HG03280 (cell line): ENCODE results near the gene DPP8.
"Not testable (repeated sequence)": the region's sequence is repeated elsewhere in the genome, so short reads cannot be mapped to it uniquely, and the experiment has no call there.

Experiments used
- ATAC-seq: cut with Tn5 transposase; IDR thresholded peaks from one replicate; pipeline ENCODE4 v1.9.1; 2021; ENCODE audit warnings: mild to moderate bottlenecking, moderate library complexity; ENCODE audit not compliant: unreplicated experiment

Gene DPP8

GRCh38 chr15:65516997-65517865, at the start of gene DPP8:
DPP8 (minus strand) TSS chr15:65517689; CDS start chr15:65512553, 5,136 bp downstream.
- ATAC-seq: peak; percentile 94

- ATAC-seq: no peak
Measured at GRCh38 chr15:65561934-65562333, 44.4 kb upstream of the DPP8 start.

GRCh38 chr15:65559941-65560340, 42.5 kb upstream of the DPP8 start:
- no peak for ATAC-seq

- no peak for ATAC-seq
Measured at GRCh38 chr15:65558997-65559760, 41.7 kb upstream of the DPP8 start.

GRCh38 chr15:65558336-65558735, 40.8 kb upstream of the DPP8 start:
- no peak for ATAC-seq

GRCh38 chr15:65556622-65557021, 39.1 kb upstream of the DPP8 start:
- ATAC-seq: no peak

GRCh38 chr15:65553691-65554090, 36.2 kb upstream of the DPP8 start:
- no peak for ATAC-seq

GRCh38 chr15:65552851-65553250, 35.4 kb upstream of the DPP8 start:
- ATAC-seq: not testable (repeated sequence)

GRCh38 chr15:65551183-65551582, 33.7 kb upstream of the DPP8 start:
- no peak for ATAC-seq

GRCh38 chr15:65550681-65551098, 33.2 kb upstream of the DPP8 start:
- ATAC-seq: no peak

GRCh38 chr15:65549288-65549687, 31.8 kb upstream of the DPP8 start:
- ATAC-seq: not testable (repeated sequence)

GRCh38 chr15:65547841-65548240, 30.4 kb upstream of the DPP8 start:
- ATAC-seq: no peak

- no peak for ATAC-seq
Measured at GRCh38 chr15:65541231-65541820, 23.8 kb upstream of the DPP8 start.

GRCh38 chr15:65540314-65540713, 22.8 kb upstream of the DPP8 start:
- no peak for ATAC-seq

GRCh38 chr15:65535192-65535591, 17.7 kb upstream of the DPP8 start:
- ATAC-seq: no peak

- no peak for ATAC-seq
Measured at GRCh38 chr15:65533057-65533756, 15.7 kb upstream of the DPP8 start.

GRCh38 chr15:65532738-65533051, 15.2 kb upstream of the DPP8 start:
- no peak for ATAC-seq

- peak; percentile 81 for ATAC-seq
Measured at GRCh38 chr15:65530318-65531111, 13.0 kb upstream of the DPP8 start, which contains the start of gene HACD3. HACD3 (plus strand) TSS chr15:65530463; CDS start chr15:65530632, 169 bp downstream.

- no peak for ATAC-seq
Measured at GRCh38 chr15:65529762-65530317, 12.4 kb upstream of the DPP8 start.
